ENCODE measurements around the gene HNRNPC.

- TF ChIP-seq CTCF (IDR thresholded peaks at IDR 0.05; ENCODE audit: poor library complexity) (no peak), EZH2 (IDR thresholded peaks at IDR 0.05; ENCODE audit: borderline replicate concordance) (no peak), EZH2phosphoT487 (IDR thresholded peaks at IDR 0.05; ENCODE audit: low read depth, severe bottlenecking, unreplicated experiment) (no peak)
These were observed 10.1 kb downstream of the HNRNPC start for GRCh38 chr14:21258889-21259787.
